GM19468 (cell line): ENCODE results near the gene C16orf46.
"Not testable (repeated sequence)": the region's sequence is repeated elsewhere in the genome, so short reads cannot be mapped to it uniquely, and the experiment has no call there.

Experiments
- ATAC-seq: cut with Tn5 transposase; IDR thresholded peaks from one replicate; pipeline ENCODE4 v1.9.1; 2021; ENCODE audit warnings: mild to moderate bottlenecking, moderate library complexity, moderate number of reproducible peaks; ENCODE audit not compliant: unreplicated experiment; ENCODE audit errors: extremely low read depth

C16orf46 gene, protein sequence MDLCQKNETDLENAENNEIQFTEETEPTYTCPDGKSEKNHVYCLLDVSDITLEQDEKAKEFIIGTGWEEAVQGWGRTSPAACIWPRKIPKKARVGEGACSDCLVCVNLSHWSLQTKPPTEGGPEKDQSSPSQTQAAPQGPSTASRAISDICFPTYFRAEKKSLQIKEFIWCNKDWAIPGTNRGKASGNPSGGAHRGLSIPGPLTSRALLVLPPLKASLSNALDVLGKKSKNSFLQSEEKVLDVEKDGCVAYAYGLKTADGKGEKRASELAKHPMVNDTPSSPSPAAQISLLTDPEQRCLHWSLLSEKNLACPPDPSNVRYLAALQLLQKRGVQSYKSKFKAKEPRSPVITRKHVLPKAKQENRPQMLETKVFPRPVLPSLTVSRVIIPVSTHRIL

DNA sequence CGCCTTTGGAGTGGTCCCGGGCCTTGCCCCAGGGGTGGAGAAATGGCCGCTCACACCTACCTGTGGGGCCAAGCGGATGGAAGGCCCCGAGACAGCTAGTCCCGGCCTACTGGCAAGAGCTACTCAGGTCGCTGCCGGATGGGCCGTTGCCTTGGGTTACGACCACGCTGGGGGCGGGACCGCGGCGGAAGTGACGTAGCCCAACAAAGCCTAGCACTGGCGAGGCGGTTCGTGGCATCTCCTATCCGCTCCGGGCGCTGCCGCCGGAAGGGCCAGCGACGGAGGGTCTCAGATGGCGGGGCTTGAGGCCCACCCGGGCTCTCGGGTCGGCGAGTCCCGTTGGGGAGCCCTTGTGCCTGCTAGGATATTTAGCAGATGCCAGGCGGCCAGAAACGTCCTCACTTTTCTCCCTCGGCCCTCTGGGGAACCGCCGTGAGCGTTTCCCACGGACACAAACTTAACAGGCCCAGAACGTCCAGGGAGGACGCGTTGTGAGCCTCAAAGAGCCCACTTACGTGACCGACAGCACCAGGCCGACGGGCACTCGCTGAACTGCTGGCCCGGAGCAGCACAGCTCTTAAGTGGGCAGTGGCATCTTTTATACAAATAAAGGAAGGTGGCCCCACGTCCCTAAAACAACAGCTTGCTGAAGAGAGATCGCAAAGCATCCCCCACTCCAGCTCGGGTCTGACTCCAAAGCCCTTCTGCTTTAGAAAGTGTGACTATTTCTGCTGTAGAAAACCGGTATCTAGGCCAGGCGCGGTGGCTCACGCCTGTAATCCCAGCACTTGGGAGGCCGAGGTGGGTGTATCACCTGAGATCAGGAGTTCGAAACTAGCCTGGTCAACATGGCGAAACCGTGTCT, at the start of gene C16orf46:
TSS of gene C16orf46 (minus strand) at position 163 of the 865 bp plus-strand sequence. CDS start 13,283 bp downstream, outside the sequence.
- ATAC-seq: peak; percentile 96

- no peak for ATAC-seq
Measured at GRCh38 chr16:81123092-81123852, 46.2 kb upstream of the C16orf46 start.

- no peak for ATAC-seq
Measured at GRCh38 chr16:81121474-81121990, 44.5 kb upstream of the C16orf46 start.

- ATAC-seq: no peak
Measured at GRCh38 chr16:81117436-81117835, 40.4 kb upstream of the C16orf46 start.

- ATAC-seq: no peak
Measured at GRCh38 chr16:81116285-81116684, 39.2 kb upstream of the C16orf46 start.

DNA sequence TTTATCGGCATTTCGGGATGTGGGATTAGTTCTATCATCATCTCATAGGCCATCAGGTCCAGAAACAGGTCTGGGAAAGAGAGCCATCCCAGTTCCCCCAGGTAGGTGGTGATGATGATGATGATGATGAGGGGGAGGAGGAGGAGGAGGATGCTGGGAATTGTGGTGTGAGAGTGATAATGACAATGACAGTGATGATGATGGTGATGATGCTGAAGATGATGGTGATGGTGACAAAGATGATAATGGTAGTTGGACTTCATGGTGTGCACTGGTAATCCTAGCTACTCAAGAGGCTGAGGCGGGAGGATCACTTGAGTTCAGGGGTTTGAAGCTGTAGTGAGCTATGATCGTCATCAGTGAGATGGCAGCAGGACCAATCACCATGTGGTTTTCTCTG, 35.4 kb upstream of the C16orf46 start:
- no peak for ATAC-seq

- ATAC-seq: not testable (repeated sequence)
Measured at GRCh38 chr16:81109274-81109673, 32.2 kb upstream of the C16orf46 start.

GRCh38 chr16:81107511-81107910, 30.5 kb upstream of the C16orf46 start:
- ATAC-seq: no peak

DNA sequence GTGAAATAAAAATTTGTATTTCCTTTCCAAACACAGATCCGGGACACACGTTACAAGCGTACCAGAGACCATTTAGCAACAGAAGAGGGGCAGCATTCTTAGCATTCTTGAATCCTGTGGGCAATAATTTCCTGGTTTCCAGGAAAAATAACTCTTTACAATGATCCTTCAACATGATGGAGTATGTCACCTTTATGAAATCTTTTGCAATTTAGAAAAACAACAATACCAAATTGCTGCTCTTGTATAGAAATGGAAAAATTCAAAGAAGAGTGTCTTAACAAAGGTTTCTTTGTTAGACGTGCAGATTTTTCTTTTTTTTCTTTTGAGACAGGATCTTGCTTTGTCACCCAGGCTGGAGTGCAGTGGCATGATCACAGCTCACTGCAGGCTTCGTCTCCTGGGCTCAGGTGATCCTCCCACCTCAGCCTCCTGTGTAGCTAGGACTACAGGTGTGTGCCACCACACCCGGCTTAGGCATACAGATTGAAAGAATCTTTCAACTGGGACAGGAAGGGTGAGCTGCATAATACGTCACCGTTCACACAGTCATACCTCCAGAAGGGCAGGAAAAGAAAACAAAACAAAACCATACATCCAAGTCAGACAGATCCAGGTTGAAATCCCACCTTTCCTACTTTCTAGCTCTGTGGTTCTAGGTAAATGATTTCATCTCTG, 29.9 kb upstream of the C16orf46 start:
- ATAC-seq: no peak

DNA sequence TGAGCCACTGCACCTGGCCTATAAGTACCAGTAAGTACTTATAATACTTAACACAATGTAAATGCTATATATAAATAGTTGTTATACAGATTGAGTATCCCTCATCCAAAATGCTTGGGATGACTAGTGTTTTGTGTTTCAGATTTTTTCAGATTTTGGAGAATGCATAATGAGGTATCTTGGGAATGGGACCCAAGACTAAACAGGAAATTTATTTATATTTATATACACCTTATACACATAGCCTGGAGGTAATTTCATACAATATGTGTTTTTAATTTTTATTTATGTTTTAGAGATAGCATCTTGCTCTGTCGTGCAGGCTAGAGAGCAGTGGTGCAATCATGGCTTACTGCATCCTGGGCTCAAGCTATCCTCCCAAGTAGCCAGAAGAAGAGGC, 28.9 kb upstream of the C16orf46 start:
- no peak for ATAC-seq

DNA sequence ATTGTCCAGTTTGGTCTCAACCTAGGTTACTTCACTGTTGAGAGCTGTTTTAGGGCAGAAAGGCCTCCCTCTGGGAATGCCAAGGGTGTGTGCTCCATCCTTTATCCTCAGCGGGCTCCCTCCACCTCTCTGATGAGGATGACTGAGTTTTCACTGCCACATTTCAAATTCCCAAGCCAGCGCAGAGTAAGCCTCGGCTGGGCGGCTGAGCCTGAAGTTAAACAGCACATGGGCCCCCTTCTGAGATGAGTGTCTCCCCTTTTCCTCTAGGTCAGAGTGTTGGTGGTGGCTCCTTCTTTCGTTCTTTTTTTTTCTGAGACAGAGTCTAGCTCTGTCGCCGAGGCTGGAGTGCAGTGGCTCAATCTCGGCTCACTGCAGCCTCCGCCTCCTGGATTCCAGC, 24.7 kb upstream of the C16orf46 start:
- ATAC-seq: no peak

DNA sequence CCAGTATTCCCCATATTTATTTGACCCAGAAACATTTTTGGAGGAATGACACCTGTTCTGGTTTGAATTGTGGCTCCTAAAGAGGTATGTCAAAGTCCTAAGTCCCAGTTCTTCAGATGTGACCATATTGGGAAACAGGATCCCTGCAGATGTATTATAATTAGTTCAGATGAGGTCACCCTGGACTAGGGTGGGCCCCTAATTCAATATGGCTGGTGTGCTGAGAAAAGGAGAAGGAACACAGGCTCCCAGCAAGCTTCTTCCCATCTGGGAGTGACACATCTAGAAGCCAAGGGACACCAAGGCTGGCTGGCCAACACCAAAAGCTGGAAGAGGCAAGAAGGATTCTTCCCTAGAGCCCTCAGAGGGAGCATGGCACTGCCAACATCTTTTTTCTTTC, 22.9 kb upstream of the C16orf46 start:
- no peak for ATAC-seq

- ATAC-seq: no peak
Measured at GRCh38 chr16:81097230-81097629, 20.2 kb upstream of the C16orf46 start.

- no peak for ATAC-seq
Measured at GRCh38 chr16:81096715-81097208, 19.7 kb upstream of the C16orf46 start.

- ATAC-seq: peak; percentile 99
Measured at GRCh38 chr16:81095953-81096714, 19.1 kb upstream of the C16orf46 start, which contains the start of gene GCSH. TSS of gene GCSH (minus strand) at chr16:81096395. CDS start at chr16:81096278, 117 bp downstream.

DNA sequence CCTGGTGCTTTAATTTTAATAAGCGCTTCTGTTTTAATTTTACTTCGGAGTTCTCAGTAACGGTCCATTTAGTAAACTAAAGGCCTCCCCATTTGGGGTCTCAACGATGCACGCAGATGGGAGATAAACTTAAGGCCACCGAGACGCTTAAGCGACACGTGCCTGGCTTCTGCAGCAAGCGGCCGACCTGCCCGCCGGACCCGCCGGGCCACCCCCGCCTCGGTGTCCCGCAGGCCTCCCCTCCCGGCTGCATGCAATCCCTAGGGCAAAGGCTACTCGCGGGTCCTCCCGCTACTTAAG, 18.6 kb upstream of the C16orf46 start:
- no peak for ATAC-seq

- no peak for ATAC-seq
Measured at GRCh38 chr16:81094771-81095251, 17.8 kb upstream of the C16orf46 start.

DNA sequence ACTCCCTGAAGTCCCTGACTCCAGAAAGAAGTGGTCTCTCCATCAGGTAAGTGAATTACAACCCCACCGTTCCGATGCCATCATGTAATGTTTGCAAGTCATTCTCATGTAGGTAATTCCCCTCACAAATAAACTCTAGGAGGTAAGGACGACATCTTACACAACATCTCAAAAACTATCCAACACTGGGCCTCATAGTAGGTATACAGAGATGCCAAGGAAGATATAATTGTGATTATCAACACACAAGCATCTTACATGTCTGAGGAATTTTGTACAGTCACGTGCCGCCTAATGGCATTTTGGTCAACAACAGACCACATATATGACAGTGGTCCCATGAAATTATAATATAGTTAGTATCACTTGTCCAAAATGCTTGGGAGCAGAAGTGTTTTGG, 11.8 kb upstream of the C16orf46 start:
- ATAC-seq: no peak

GRCh38 chr16:81081014-81081413, 4.0 kb upstream of the C16orf46 start:
- ATAC-seq: no peak
